ELR (cell line): ENCODE measurements around the gene SEMA3B.
A peak's percentile ranks its signal among the peaks of the same experiment; 100 is the strongest.
"Not testable (repeated sequence)": the region's sequence is repeated elsewhere in the genome, so short reads cannot be mapped to it uniquely, and the experiment has no call there.

Source experiments
- DNase-seq: peaks from one replicate; pipeline ENCODE4 v3.0.0-alpha.2; 2015; ENCODE audit warnings: low read depth

Gene SEMA3B

GRCh38 chr3:50237754-50238548, 31.0 kb upstream of the SEMA3B start:
- peak; percentile 90 for DNase-seq

GRCh38 chr3:50238549-50239026, 30.4 kb upstream of the SEMA3B start:
- DNase-seq = no peak

GRCh38 chr3:50239649-50240048, 29.3 kb upstream of the SEMA3B start:
- DNase-seq = no peak

GRCh38 chr3:50241163-50241562, 27.8 kb upstream of the SEMA3B start:
- no peak for DNase-seq

- no peak for DNase-seq
Measured at GRCh38 chr3:50241713-50242380, 27.1 kb upstream of the SEMA3B start.

- DNase-seq = no peak
Measured at GRCh38 chr3:50242381-50242770, 26.6 kb upstream of the SEMA3B start.

GRCh38 chr3:50242851-50243542, 25.9 kb upstream of the SEMA3B start:
- peak; percentile 83 for DNase-seq

- no peak for DNase-seq
Measured at GRCh38 chr3:50243543-50243895, 25.4 kb upstream of the SEMA3B start.

- DNase-seq = not testable (repeated sequence)
Measured at GRCh38 chr3:50244813-50245212, 24.1 kb upstream of the SEMA3B start.

- DNase-seq = no peak
Measured at GRCh38 chr3:50245251-50245745, 23.6 kb upstream of the SEMA3B start.

- DNase-seq = peak; percentile 89
Measured at GRCh38 chr3:50245831-50246516, 23.0 kb upstream of the SEMA3B start.

- peak; percentile 99 for DNase-seq
Measured at GRCh38 chr3:50246517-50246954, 22.4 kb upstream of the SEMA3B start.

GRCh38 chr3:50248387-50248786, 20.6 kb upstream of the SEMA3B start:
- peak; percentile 66 for DNase-seq

GRCh38 chr3:50249457-50249856, 19.5 kb upstream of the SEMA3B start:
- no peak for DNase-seq

- DNase-seq = no peak
Measured at GRCh38 chr3:50250514-50250913, 18.4 kb upstream of the SEMA3B start.

- peak; percentile 98 for DNase-seq
Measured at GRCh38 chr3:50251220-50251619, 17.7 kb upstream of the SEMA3B start.

- DNase-seq = peak; percentile 78
Measured at GRCh38 chr3:50254577-50255250, 14.2 kb upstream of the SEMA3B start.

- no peak for DNase-seq
Measured at GRCh38 chr3:50255251-50255615, 13.7 kb upstream of the SEMA3B start.

GRCh38 chr3:50256978-50257890, 11.7 kb upstream of the SEMA3B start:
- peak; percentile 55 for DNase-seq

GRCh38 chr3:50258029-50258680, 10.8 kb upstream of the SEMA3B start:
- no peak for DNase-seq
